GM21423 (cell line): ENCODE data around the gene SLC25A48.

Experiments
- ATAC-seq: cut with Tn5 transposase; IDR thresholded peaks from one replicate; pipeline ENCODE4 v1.9.1; 2021; ENCODE audit warnings: mild to moderate bottlenecking, moderate library complexity; ENCODE audit not compliant: unreplicated experiment

SLC25A48 gene, protein sequence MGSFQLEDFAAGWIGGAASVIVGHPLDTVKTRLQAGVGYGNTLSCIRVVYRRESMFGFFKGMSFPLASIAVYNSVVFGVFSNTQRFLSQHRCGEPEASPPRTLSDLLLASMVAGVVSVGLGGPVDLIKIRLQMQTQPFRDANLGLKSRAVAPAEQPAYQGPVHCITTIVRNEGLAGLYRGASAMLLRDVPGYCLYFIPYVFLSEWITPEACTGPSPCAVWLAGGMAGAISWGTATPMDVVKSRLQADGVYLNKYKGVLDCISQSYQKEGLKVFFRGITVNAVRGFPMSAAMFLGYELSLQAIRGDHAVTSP

DNA sequence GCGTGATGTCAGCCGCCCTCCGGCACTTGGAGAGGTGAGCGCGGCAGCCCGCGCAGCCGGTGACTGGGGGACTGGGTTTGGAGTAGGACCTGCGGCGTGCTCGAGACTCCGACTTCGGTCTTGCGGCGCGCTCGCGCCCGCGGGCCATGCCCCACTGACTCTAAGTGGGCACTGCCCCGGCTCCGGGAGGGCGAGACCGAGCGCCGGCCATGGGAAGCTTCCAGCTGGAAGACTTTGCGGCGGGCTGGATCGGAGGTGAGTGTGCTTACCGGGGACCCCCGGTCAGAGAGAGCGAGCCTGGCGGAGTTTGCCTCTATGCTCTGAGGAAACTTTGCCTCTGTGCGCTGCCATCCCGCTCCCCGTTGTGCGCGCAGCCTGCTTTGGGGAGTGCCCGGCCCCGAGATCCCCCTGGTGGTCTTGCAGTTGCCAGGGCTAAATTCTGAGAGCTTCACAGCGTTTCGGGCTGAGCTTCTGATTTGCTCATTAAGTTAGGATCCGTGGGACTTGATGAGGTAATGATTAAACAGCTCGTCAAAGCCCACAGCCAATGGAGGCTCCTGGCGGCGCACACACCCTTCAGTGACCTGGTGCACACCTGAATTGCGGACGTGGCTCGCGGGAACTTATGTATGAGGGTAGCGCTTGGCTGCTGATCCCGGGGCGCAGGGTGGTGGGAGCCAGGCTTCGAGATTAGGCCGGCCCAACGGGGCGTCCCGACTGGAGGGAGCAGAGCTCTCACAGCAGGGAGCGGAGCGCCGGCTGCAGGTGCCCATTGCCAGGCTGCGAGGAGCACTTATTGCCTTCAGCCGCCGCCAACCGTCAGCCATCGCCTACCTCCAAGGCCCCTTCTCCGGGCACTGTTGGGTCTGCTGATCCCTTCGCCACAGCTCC, at the start of gene SLC25A48:
TSS of gene SLC25A48 (plus strand) at position 25 of the 891 bp plus-strand sequence. CDS start at position 210, 185 bp downstream.
- no peak for ATAC-seq

GRCh38 chr5:135800656-135801055, 33.8 kb upstream of the SLC25A48 start:
- ATAC-seq: no peak

DNA sequence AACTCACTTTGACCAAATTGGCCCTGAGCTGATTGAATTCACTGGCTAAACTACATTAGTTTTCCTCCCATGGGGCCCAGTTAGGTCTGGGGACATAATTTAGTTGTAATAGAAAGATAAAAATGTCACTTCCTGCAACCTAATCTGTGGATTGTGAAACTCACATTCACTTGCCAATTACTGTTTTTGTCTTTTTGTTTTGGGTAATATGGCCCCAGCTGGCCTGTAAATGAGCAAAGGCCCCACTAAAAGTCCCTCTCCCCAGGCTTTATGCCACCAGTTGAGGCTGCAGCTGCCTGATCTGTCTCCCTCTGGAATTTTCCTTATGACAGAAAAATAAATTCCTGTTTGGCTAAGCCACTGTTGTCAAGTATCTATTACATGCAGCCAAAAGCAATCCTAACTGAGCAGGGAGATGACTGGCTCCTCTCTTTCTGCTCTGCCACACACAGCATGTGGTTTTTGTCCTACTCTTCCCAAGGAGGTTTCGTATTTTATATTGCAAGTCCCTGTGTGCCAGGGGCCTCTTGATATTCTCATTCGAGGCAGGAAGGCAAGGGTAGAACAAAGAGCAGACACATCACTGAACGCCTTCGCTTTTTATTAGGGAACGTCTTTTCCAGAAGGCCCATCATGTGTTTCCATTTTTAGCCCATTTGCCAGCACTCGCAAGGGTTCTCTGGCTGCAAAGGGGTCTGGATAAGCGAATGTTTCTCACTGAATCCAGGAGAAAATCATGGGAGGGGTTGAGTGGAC, 24.1 kb upstream of the SLC25A48 start:
- no peak for ATAC-seq

DNA sequence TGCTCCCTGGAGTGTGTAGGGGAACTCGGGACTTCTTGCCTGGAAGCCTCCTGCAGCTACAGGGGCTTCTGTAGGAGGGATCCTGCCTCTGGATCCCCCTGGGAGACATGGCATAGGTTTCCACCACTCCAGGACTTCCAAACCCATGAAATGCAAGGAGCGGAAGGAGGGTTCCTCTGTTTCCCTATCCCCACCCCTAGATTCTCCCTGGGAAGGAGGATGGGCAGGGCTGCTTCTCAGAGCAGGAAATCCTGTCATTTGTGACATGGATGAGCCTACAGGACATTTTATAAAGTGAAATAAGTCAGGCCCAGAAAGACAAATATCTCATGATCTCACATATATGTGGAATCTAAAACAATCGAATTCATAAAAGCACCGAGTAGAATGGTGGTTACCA, 23.5 kb upstream of the SLC25A48 start:
- no peak for ATAC-seq

GRCh38 chr5:135813758-135814157, 20.7 kb upstream of the SLC25A48 start:
- ATAC-seq: no peak

- no peak for ATAC-seq
These were observed 20.1 kb upstream of the SLC25A48 start for GRCh38 chr5:135814316-135814715.

DNA sequence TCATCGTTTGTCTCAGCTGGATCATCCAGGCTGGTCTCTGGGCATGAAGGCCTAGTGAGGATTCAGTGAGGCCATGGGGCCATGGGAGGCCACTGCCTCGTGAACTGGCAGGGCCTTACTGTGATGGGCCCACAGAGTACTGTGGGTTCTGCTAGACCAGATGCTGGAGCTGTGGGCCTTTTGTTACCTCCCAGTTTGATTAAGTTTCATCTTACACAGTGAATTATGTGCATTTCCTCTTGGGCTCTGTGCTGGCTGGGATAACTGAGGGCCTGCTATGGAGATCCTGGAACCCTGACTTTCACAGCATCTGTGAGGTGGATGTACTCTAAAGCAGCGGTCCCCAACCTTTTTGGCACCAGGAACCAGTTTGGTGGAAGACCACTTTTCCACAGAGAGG, 19.7 kb upstream of the SLC25A48 start:
- no peak for ATAC-seq

DNA sequence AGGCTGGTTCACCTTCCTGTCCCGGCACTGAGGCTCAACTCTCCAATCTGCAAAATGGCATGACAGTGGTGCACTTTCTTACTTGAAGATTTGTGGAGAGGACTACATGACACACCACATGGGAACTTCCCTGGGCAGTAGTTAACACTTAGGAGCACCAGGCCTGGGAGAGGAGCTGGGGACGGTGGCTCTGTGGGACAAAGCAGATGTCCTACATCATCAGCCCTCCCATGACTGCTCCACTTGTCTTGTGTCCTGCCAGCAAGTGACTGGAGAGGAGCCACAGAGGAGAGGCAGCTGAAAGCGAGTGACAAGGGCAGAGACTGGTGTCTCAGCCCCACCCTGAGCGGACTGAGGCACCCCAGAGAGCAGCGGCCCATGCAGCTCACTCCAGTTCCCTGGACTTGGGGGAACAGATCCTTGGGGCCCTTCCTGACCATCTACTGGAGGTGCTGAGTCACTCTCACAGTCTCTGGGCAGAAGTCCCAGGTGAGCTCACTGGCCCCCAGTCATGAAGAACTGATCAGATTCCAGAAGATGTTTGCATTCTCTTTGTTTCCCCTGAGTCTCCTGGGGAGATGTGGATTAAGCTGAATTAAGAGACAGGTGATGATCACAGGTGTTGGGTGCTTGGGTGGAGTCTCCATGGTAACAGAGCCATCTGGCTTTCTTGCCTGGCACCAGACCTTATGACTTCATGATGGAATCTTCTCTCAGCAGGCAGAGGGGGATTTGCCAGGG, 13.2 kb upstream of the SLC25A48 start:
- ATAC-seq: no peak

DNA sequence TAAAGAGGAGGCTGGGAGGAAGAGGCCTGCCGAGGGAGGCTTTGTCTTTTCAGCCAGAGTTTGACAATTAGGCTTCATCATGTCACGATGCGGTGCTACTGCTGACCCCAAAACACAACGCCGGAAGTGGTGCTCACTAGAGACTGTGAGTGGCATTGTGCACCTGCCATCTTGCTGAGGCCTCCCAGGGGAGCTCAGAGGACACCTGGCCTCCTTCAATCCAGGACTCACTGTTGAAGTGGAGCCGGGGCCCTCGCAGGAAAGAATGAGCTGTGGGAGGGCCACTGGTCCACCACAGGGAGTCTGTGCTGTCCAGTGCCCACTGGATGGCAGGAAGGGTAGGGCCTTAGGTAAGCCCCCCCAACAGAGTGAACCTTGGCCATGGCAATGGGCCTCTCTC, 12.7 kb upstream of the SLC25A48 start:
- ATAC-seq: no peak

DNA sequence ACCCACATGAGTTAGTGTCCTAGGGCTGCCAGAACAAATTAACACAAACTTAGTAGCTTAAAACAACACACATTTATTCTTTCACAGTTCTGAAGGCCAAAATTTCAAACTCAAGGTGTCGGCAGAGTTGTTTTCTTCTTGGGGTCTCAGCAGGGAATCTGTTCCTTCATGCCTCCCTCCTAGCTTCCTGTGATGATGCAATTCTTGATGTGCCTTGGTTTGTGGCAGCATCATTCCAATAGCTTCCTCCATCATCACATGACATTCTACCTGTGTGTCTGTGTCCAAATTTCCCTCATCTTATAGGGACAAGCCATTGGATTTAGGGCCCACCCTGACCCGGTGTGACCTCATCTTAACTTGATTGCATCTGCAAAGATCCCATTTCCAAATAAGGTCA, 12.2 kb upstream of the SLC25A48 start:
- no peak for ATAC-seq

DNA sequence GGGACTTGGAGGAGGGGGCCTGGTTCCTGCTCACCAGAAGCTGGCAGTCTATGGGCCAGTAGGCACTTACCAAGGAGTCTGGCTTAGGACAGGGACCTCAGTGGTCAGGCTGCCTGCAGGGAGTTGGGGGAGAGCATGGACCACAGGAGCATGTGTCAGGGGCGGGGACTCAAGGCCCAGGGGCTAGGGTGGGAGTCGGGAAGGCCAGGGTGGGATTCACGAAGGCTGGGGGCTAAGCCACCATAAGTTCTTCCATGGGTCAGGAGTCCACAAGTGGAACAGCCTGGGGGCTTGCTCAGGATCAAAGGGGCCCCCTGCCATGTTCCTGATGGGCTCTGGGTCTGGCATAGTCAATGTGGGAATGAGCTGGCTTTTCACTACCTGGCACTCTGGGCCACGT, 11.5 kb upstream of the SLC25A48 start:
- no peak for ATAC-seq

- no peak for ATAC-seq
These were observed 10.6 kb upstream of the SLC25A48 start for GRCh38 chr5:135823881-135824280.

GRCh38 chr5:135824541-135825041, 9.9 kb upstream of the SLC25A48 start:
- no peak for ATAC-seq

- no peak for ATAC-seq
These were observed 8.9 kb upstream of the SLC25A48 start for GRCh38 chr5:135825373-135826220.

DNA sequence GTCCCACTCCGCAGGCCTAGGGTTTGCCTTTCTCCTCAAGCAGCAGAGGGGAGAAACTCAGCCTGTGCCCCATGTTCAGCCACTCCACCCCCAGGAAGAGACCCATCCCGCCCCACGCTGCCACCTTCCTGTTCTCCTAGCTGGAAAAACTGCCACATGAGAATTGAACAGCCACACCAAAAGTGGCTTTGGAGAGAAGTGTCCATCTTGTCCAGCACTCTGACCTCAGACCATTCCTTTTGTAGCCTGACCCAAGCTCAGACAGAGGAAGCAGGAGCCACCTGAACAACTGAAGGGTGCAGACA, 8.3 kb upstream of the SLC25A48 start:
- no peak for ATAC-seq

- no peak for ATAC-seq
These were observed 7.3 kb upstream of the SLC25A48 start for GRCh38 chr5:135826994-135827671.

GRCh38 chr5:135827965-135828781, 6.3 kb upstream of the SLC25A48 start:
- no peak for ATAC-seq

- ATAC-seq: no peak
These were observed 5.7 kb upstream of the SLC25A48 start for GRCh38 chr5:135828782-135829127.
